HL-60 (cell line): Measurements from ENCODE around the gene DOCK6.

Experiments used
- POLR2AphosphoS5 ChIP-seq: IDR thresholded peaks from 2 replicates; pipeline ENCODE4 v1.6.1; 2012; ENCODE audit warnings: low read depth
- TF ChIP-seq, protein P1 (sequence below): IDR thresholded peaks from one replicate; pipeline ENCODE4 v1.5.1; 2011; ENCODE audit warnings: low read length, control low read depth, inconsistent platforms; ENCODE audit not compliant: insufficient read depth

DNA sequence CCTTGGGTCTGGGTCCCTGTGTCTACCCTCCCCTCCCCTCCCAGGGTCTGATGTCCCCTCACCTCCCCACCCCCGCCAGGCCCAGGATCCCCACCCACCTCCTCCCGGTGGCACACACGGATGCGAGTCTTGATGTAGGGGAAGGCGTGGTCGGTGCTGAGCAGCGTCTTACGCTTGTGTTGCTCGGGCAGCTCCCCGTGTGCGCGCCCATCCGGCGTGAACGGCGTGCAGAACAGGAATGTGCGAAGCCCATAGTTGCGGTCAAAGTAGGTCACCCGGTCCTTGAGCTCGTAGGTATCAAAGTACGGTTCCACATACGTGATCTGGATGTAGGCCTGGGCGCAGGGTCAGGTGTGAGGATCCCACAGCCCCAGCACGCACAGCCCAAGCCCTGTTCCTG lies 60.5 kb downstream of the DOCK6 start:
- TF ChIP-seq, protein P1, sequence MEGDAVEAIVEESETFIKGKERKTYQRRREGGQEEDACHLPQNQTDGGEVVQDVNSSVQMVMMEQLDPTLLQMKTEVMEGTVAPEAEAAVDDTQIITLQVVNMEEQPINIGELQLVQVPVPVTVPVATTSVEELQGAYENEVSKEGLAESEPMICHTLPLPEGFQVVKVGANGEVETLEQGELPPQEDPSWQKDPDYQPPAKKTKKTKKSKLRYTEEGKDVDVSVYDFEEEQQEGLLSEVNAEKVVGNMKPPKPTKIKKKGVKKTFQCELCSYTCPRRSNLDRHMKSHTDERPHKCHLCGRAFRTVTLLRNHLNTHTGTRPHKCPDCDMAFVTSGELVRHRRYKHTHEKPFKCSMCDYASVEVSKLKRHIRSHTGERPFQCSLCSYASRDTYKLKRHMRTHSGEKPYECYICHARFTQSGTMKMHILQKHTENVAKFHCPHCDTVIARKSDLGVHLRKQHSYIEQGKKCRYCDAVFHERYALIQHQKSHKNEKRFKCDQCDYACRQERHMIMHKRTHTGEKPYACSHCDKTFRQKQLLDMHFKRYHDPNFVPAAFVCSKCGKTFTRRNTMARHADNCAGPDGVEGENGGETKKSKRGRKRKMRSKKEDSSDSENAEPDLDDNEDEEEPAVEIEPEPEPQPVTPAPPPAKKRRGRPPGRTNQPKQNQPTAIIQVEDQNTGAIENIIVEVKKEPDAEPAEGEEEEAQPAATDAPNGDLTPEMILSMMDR = no peak
- TF ChIP-seq POLR2AphosphoS5 = no peak
